HEK293 (cell line): ENCODE measurements around the gene GRID2.

Experiments used
- CTCF ChIA-PET: fragments of 350-600 bp; formaldehyde crosslinking; extraction: SDS; loops from one replicate; lab custom pipeline; 2021; ENCODE audit warnings: antibody characterized with exemption; lab: Yijun Ruan, JAX
- POLR2A ChIA-PET: fragments of 300-600 bp; formaldehyde crosslinking; extraction: SDS; loops from one replicate; lab custom pipeline; 2020; ENCODE audit warnings: antibody characterized with exemption, inconsistent platforms; lab: Yijun Ruan, JAX
- H3K27ac ChIP-seq: fragments of 200-500 bp; sonication (Bioruptor generic); 2 replicates; pipeline ENCODE4 v1.5.1; 2014; ENCODE audit warnings: low read depth, low read length, control low read depth, inconsistent platforms; ENCODE audit errors: extremely low read depth
- H3K36me3 ChIP-seq, 2 experiments: fragments of 200-500 bp in 1 of 2; sonication (Bioruptor generic) in 1 of 2; 1 replicate in 1 of 2; 2 replicates in 1 of 2; pipeline ENCODE4 v1.5.1; 2014 to 2017; ENCODE audit warnings: inconsistent platforms in 2 of 2, low read length in 2 of 2; ENCODE audit not compliant: control insufficient read depth in 2 of 2, insufficient read depth in 1 of 2
- H3K4me1 ChIP-seq: fragments of 200-500 bp; sonication (Bioruptor generic); 2 replicates; pipeline ENCODE4 v1.5.1; 2014; ENCODE audit warnings: mild to moderate bottlenecking, low read length, inconsistent platforms; ENCODE audit not compliant: control insufficient read depth, insufficient read depth
- H3K4me3 ChIP-seq: 2 replicates; pipeline ENCODE4 v1.5.1; 2011; ENCODE audit warnings: low read depth, mild to moderate bottlenecking, control low read depth, low read length, moderate library complexity
- H3K9me3 ChIP-seq: fragments of 200-500 bp; sonication (Bioruptor generic); 2 replicates; pipeline ENCODE4 v1.5.1; 2014; ENCODE audit warnings: low read depth, low read length, inconsistent platforms; ENCODE audit not compliant: control insufficient read depth, insufficient read depth
- ATF2 ChIP-seq: fragments of 450-650 bp; formaldehyde crosslinking; IDR thresholded peaks from 2 replicates; pipeline ENCODE4 v1.5.1; 2016; ENCODE audit warnings: missing biosample characterization, missing genetic modification characterization, low read depth
- HIC1 ChIP-seq: fragments of 450-650 bp; formaldehyde crosslinking; IDR thresholded peaks from 2 replicates; pipeline ENCODE4 v1.5.1; 2016; ENCODE audit warnings: missing biosample characterization, missing genetic modification characterization
- OSR2 ChIP-seq: fragments of 450-650 bp; formaldehyde crosslinking; IDR thresholded peaks from 2 replicates; pipeline ENCODE4 v1.5.1; 2016; ENCODE audit warnings: missing biosample characterization, missing genetic modification characterization
- PRDM1 ChIP-seq: fragments of 450-650 bp; formaldehyde crosslinking; IDR thresholded peaks from 2 replicates; pipeline ENCODE4; 2016; ENCODE audit warnings: missing biosample characterization, missing genetic modification characterization
- PRDM10 ChIP-seq: fragments of 450-650 bp; formaldehyde crosslinking; IDR thresholded peaks from 2 replicates; pipeline ENCODE4 v1.5.1; 2016; ENCODE audit warnings: missing biosample characterization, missing genetic modification characterization
- SETDB1 ChIP-seq: IDR thresholded peaks from one replicate; pipeline ENCODE4 v1.6.1; 2017; ENCODE audit warnings: mild to moderate bottlenecking, low read length, moderate library complexity, mixed read lengths; ENCODE audit not compliant: insufficient read length
- ZBTB6 ChIP-seq: fragments of 450-650 bp; formaldehyde crosslinking; IDR thresholded peaks from 2 replicates; pipeline ENCODE4 v1.5.1; 2017; ENCODE audit warnings: missing biosample characterization, missing genetic modification characterization
- ZNF202 ChIP-seq: fragments of 450-650 bp; formaldehyde crosslinking; IDR thresholded peaks from 2 replicates; pipeline ENCODE4 v1.5.1; 2016; ENCODE audit warnings: missing biosample characterization, missing genetic modification characterization, borderline replicate concordance
- ZNF239 ChIP-seq: fragments of 450-650 bp; formaldehyde crosslinking; IDR thresholded peaks from 2 replicates; pipeline ENCODE4 v1.5.1; 2016; ENCODE audit warnings: missing biosample characterization, missing genetic modification characterization
- ZNF24 ChIP-seq: fragments of 450-650 bp; formaldehyde crosslinking; IDR thresholded peaks from 2 replicates; pipeline ENCODE4 v1.5.1; 2016; ENCODE audit warnings: missing biosample characterization, missing genetic modification characterization
- ZNF26 ChIP-seq: fragments of 450-650 bp; formaldehyde crosslinking; IDR thresholded peaks from 2 replicates; pipeline ENCODE4 v1.5.1; 2016; ENCODE audit warnings: missing biosample characterization, missing genetic modification characterization
- ZNF302 ChIP-seq: fragments of 450-650 bp; formaldehyde crosslinking; IDR thresholded peaks from 2 replicates; pipeline ENCODE4 v1.5.1; 2016; ENCODE audit warnings: missing biosample characterization, missing genetic modification characterization, low read depth
- ZNF366 ChIP-seq: fragments of 450-650 bp; formaldehyde crosslinking; conservative IDR thresholded peaks from 2 replicates; pipeline ENCODE4 v1.5.1; 2016; ENCODE audit warnings: missing biosample characterization, missing genetic modification characterization
- ZNF555 ChIP-seq: fragments of 450-650 bp; formaldehyde crosslinking; conservative IDR thresholded peaks from 2 replicates; pipeline ENCODE4 v1.5.1; 2017; ENCODE audit warnings: missing biosample characterization, mild to moderate bottlenecking, missing genetic modification characterization, inconsistent platforms
- ZNF621 ChIP-seq: fragments of 450-650 bp; formaldehyde crosslinking; IDR thresholded peaks from 2 replicates; pipeline ENCODE4 v1.5.1; 2017; ENCODE audit warnings: missing biosample characterization, missing genetic modification characterization

GRID2 gene

GRCh38 chr4:93072292-93072691, 768.5 kb downstream of the GRID2 start:
- TF ChIP-seq OSR2 (tag by site-specific recombination) (no peak), ATF2 (tag by site-specific recombination) (no peak), ZNF202 (no peak), SETDB1 (no peak), ZNF621 (tag by site-specific recombination) (no peak)
- CTCF ChIA-PET: interaction anchor here (0.6 kb wide), 1 partner anchor 136 kb away, joined by 3 read pairs; no protein-coding TSS in a partner anchor
- POLR2A ChIA-PET: no interaction called here

GRCh38 chr4:93080316-93080715, 776.5 kb downstream of the GRID2 start:
- H3K4me3 ChIP-seq: no peak overlapping the region
- H3K9me3 ChIP-seq: no peaks in the 10 kb centered on the region
- CTCF ChIA-PET: interaction anchor here (0.7 kb wide), 1 partner anchor 20 kb away, joined by 3 read pairs; no protein-coding TSS in a partner anchor
- H3K4me1 ChIP-seq: no peaks in the 10 kb centered on the region
- TF ChIP-seq ZBTB6 (tag by site-specific recombination) (no peak), ZNF24 (no peak), ZNF239 (tag by site-specific recombination) (no peak), ZNF555 (no peak), ZNF26 (tag by site-specific recombination) (no peak), SETDB1 (no peak), ZNF302 (tag by site-specific recombination) (no peak), ZNF366 (no peak)
- TF ChIP-seq, all 188 proteins: peak for 0
- POLR2A ChIA-PET: no interaction called here
- Histone ChIP-seq H3K36me3 (no peaks in the 10 kb centered on the region), H3K27ac (no peak overlapping the region)

More at GRCh38 chr4:93072292-93072691, 768.5 kb downstream of the GRID2 start:
- H3K9me3 ChIP-seq: no peaks in the 10 kb centered on the region
- no peak overlapping the region for H3K27ac ChIP-seq
- H3K4me3 ChIP-seq: no peak overlapping the region
- no peaks in the 10 kb centered on the region for H3K36me3 ChIP-seq
- no peaks in the 10 kb centered on the region for H3K4me1 ChIP-seq

GRCh38 chr4:93084599-93085305, 781.0 kb downstream of the GRID2 start:
- TF ChIP-seq PRDM1 (tag by site-specific recombination) (no peak), HIC1 (tag by site-specific recombination) (no peak), PRDM10 (tag by site-specific recombination) (no peak)
- TF ChIP-seq, all 188 proteins: peak for 0
- no peaks in the 10 kb centered on the region for H3K36me3 ChIP-seq
- no peak overlapping the region for H3K27ac ChIP-seq
- no peaks in the 10 kb centered on the region for H3K9me3 ChIP-seq
- ChIA-PET CTCF (no interaction called here), POLR2A (no interaction called here)
- no peak overlapping the region for H3K4me3 ChIP-seq
- H3K4me1 ChIP-seq: no peaks in the 10 kb centered on the region
